Nephron (organoid): ENCODE measurements around the gene ITFG1.
"Not testable (repeated sequence)": the region's sequence is repeated elsewhere in the genome, so short reads cannot be mapped to it uniquely, and the experiment has no call there.

Source experiments
- H3K27ac Mint-ChIP-seq, 3 experiments: 2 replicates each; pipeline ENCODE4 v1.8.0; 2020; ENCODE audit warnings: mixed read lengths in 3 of 3, mild to moderate bottlenecking in 2 of 3, moderate library complexity in 1 of 3
- H3K27me3 Mint-ChIP-seq: 2 replicates; pipeline ENCODE4 v1.8.0; 2021; ENCODE audit warnings: low read depth, mild to moderate bottlenecking, moderate library complexity, mixed read lengths
- H3K36me3 Mint-ChIP-seq: 2 replicates; pipeline ENCODE4 v1.8.0; 2020; ENCODE audit warnings: low read depth, mixed read lengths
- H3K4me1 Mint-ChIP-seq: 2 replicates; pipeline ENCODE4 v1.8.0; 2020; ENCODE audit warnings: mixed read lengths
- H3K4me3 Mint-ChIP-seq, 3 experiments: 2 replicates each; pipeline ENCODE4 v1.8.0; 2020; ENCODE audit warnings: mild to moderate bottlenecking in 3 of 3, mixed read lengths in 3 of 3, moderate library complexity in 2 of 3
- H3K9me3 Mint-ChIP-seq: 2 replicates; pipeline ENCODE4 v1.8.0; 2020; ENCODE audit warnings: mixed read lengths
- CTCF ChIP-seq, 3 experiments: fragments of 200-600 bp; sonication (generic); IDR thresholded peaks; one replicate each; pipeline ENCODE4 v1.5.0; 2021; ENCODE audit warnings: antibody characterized with exemption in 3 of 3; ENCODE audit not compliant: unreplicated experiment in 3 of 3

Gene ITFG1

GRCh38 chr16:47477679-47478078 lies 16.8 kb upstream of the ITFG1 start:
- Mint-ChIP-seq H3K9me3 (no peaks in the 10 kb centered on the region), H3K27me3 (no peaks in the 10 kb centered on the region), H3K4me1 (peaks cover 10% of the 10 kb centered on the region), H3K4me3 (no peak overlapping the region), H3K36me3 (no peaks in the 10 kb centered on the region), H3K27ac (no peak overlapping the region)
- no peak for TF ChIP-seq CTCF (IDR thresholded peaks at IDR 0.05; ENCODE audit: unreplicated experiment in 3 of 3)

- Mint-ChIP-seq H3K4me3 (no peak overlapping the region), H3K27me3 (no peaks in the 10 kb centered on the region), H3K4me1 (peaks cover 10% of the 10 kb centered on the region)
Measured at GRCh38 chr16:47476654-47477345, 15.9 kb upstream of the ITFG1 start.

GRCh38 chr16:47475786-47476185 lies 14.9 kb upstream of the ITFG1 start:
- H3K27ac Mint-ChIP-seq: no peak overlapping the region
- peaks cover 10% of the 10 kb centered on the region for H3K4me1 Mint-ChIP-seq
- H3K36me3 Mint-ChIP-seq: peaks cover 5% of the 10 kb centered on the region
- TF ChIP-seq CTCF (IDR thresholded peaks at IDR 0.05; ENCODE audit: unreplicated experiment in 3 of 3): no peak
- no peaks in the 10 kb centered on the region for H3K27me3 Mint-ChIP-seq
- no peak overlapping the region for H3K4me3 Mint-ChIP-seq
- H3K9me3 Mint-ChIP-seq: no peaks in the 10 kb centered on the region

More at GRCh38 chr16:47476654-47477345, 15.9 kb upstream of the ITFG1 start:
- no peaks in the 10 kb centered on the region for H3K36me3 Mint-ChIP-seq
- H3K27ac Mint-ChIP-seq: peak overlapping the region in 2 of 3 experiments; percentile 28 to 69
- H3K9me3 Mint-ChIP-seq: no peaks in the 10 kb centered on the region
- TF ChIP-seq CTCF (IDR thresholded peaks at IDR 0.05; ENCODE audit: unreplicated experiment in 3 of 3): no peak

GRCh38 chr16:47473792-47474191 lies 12.9 kb upstream of the ITFG1 start:
- Mint-ChIP-seq H3K27me3 (no peaks in the 10 kb centered on the region), H3K36me3 (peaks cover 5% of the 10 kb centered on the region), H3K4me3 (no peak overlapping the region), H3K27ac (no peak overlapping the region), H3K9me3 (no peaks in the 10 kb centered on the region), H3K4me1 (peaks cover 10% of the 10 kb centered on the region)
- no peak for TF ChIP-seq CTCF (IDR thresholded peaks at IDR 0.05; ENCODE audit: unreplicated experiment in 3 of 3)

- H3K9me3 Mint-ChIP-seq, H3K4me3 Mint-ChIP-seq, H3K27ac Mint-ChIP-seq, H3K36me3 Mint-ChIP-seq, H3K27me3 Mint-ChIP-seq: not testable (repeated sequence)
- H3K4me1 Mint-ChIP-seq: peaks cover 11% of the 10 kb centered on the region
Measured at GRCh38 chr16:47473004-47473403, 12.1 kb upstream of the ITFG1 start.

- H3K4me1 Mint-ChIP-seq: peaks cover 7% of the 10 kb centered on the region
- peaks cover 5% of the 10 kb centered on the region for H3K36me3 Mint-ChIP-seq
- H3K27me3 Mint-ChIP-seq: no peaks in the 10 kb centered on the region
- H3K27ac Mint-ChIP-seq: no peak overlapping the region
- H3K4me3 Mint-ChIP-seq: no peak overlapping the region
- no peak for TF ChIP-seq CTCF (IDR thresholded peaks at IDR 0.05; ENCODE audit: unreplicated experiment in 3 of 3)
- H3K9me3 Mint-ChIP-seq: no peaks in the 10 kb centered on the region
Measured at GRCh38 chr16:47470810-47471209, 9.9 kb upstream of the ITFG1 start.
